Natural killer cell (primary cell): ENCODE results near the gene RASGEF1C. TPM values are rescaled to one million over a fixed set of nuclear protein-coding genes. Genes with fewer than 3 reads are reported as not detected.

ENCODE experiments used
- ATAC-seq, 3 donors: fragments of 150-1000 bp in 2 of 3; fragments of 200-7000 bp in 1 of 3; cut with Tn5 transposase; 1 replicate in 1 of 3; 2 replicates in 2 of 3; pipeline ENCODE4 v1.10.0; 2021; ENCODE audit warnings: mild to moderate bottlenecking in 2 of 3, moderate library complexity in 2 of 3
- DNase-seq, 2 donors: peaks; one replicate each; pipeline versions ENCODE4 v3.0.0 to v3.0.0-alpha.2; 2013 to 2021; ENCODE audit warnings: mixed read lengths in 1 of 2
- H3K27ac ChIP-seq: one replicate; pipeline ENCODE4 v1.5.1; 2013; ENCODE audit warnings: mild to moderate bottlenecking, low read length
- H3K27me3 ChIP-seq: one replicate; pipeline ENCODE4 v1.6.1; 2013; ENCODE audit warnings: low read length; ENCODE audit not compliant: control insufficient read depth, insufficient read depth
- H3K36me3 ChIP-seq: one replicate; pipeline ENCODE4 v1.6.1; 2013; ENCODE audit warnings: low read length; ENCODE audit not compliant: control insufficient read depth, insufficient read depth
- H3K4me1 ChIP-seq: one replicate; pipeline ENCODE4 v1.6.1; 2013; ENCODE audit warnings: low read length; ENCODE audit not compliant: control insufficient read depth, insufficient read depth
- H3K4me3 ChIP-seq: one replicate; pipeline ENCODE4 v1.5.1; 2013; ENCODE audit warnings: low read length
- H3K9me3 ChIP-seq: one replicate; pipeline ENCODE4 v1.6.1; 2013; ENCODE audit warnings: low read length; ENCODE audit not compliant: control insufficient read depth, insufficient read depth
- H3K27ac Mint-ChIP-seq, 2 donors: one replicate each; pipeline ENCODE4 v1.8.0; 2022; ENCODE audit warnings: mild to moderate bottlenecking in 2 of 2, mixed read lengths in 2 of 2, moderate library complexity in 1 of 2
- H3K27me3 Mint-ChIP-seq, 2 donors: one replicate each; pipeline ENCODE4 v1.8.0; 2022; ENCODE audit warnings: low read depth in 2 of 2, mixed read lengths in 2 of 2
- H3K36me3 Mint-ChIP-seq: one replicate; pipeline ENCODE4 v1.8.0; 2022; ENCODE audit warnings: mixed read lengths
- H3K4me1 Mint-ChIP-seq, 2 donors: one replicate each; pipeline ENCODE4 v1.8.0; 2022; ENCODE audit warnings: mixed read lengths in 2 of 2
- H3K4me3 Mint-ChIP-seq: one replicate; pipeline ENCODE4 v1.8.0; 2022; ENCODE audit warnings: mild to moderate bottlenecking, moderate library complexity, mixed read lengths
- H3K9me3 Mint-ChIP-seq, 2 donors: one replicate each; pipeline ENCODE4 v1.8.0; 2022; ENCODE audit warnings: mixed read lengths in 2 of 2
- CTCF ChIP-seq: fragments of 200-600 bp; IDR thresholded peaks from one replicate; pipeline ENCODE4 v1.8.0; 2022; ENCODE audit warnings: antibody characterized with exemption
- WGBS: methylation state at CpG from one replicate; pipeline ENCODE4 v1.1.7; 2013; ENCODE audit warnings: missing lambda C conversion rate; ENCODE audit not compliant: insufficient coverage; 5-methylcytosine and 5-hydroxymethylcytosine counted together
- intact Hi-C: fragments of 100-400 bp; cut with micrococcal nuclease; formaldehyde crosslinking; loops from one replicate; pipeline ENCODE4 v1.14.2; 2022
- total RNA-seq, 4 donors: library from RNA; stranded (reverse); fragments of 120-200 nt in 1 of 4; gene quantifications; one replicate each; pipeline versions ENCODE4 v1.2.3 to v1.2.4, GENCODE V29; 2013 to 2022

RASGEF1C gene
- total RNA-seq, 3 donors from 2014 or later (not counting 1 experiment from before 2014, with no cell fraction given) = not detected

DNA sequence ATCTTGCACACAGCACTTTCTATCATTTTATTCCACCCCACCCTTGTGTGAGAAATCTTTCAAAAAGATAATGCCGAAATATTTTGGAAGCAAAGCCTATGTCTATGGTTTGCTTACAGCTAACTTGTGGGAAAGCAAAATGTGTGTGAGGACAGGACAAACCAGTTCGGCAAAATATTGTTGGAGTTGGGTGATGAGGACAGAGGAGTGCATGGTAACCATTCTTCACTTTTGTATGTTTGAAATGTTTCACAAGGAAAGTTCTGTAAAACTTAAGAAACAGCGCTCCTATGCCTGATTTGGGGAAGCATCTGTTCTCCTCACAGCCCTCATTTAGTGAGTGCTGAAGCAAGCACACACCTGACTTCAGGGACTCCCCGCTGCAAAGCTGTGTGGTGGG lies 75.5 kb downstream of the RASGEF1C start:
- ATAC-seq (no peak), DNase-seq (no peak)
- no peaks in the 10 kb centered on the region for H3K9me3 Mint-ChIP-seq
- no peak for TF ChIP-seq CTCF
- no peak overlapping the region for H3K27ac ChIP-seq
- no peak overlapping the region for H3K27ac Mint-ChIP-seq
- H3K27me3 Mint-ChIP-seq = no peaks in the 10 kb centered on the region
- peaks cover 14% of the 10 kb centered on the region for H3K4me1 ChIP-seq
- no peaks in the 10 kb centered on the region for H3K27me3 ChIP-seq
- H3K36me3 Mint-ChIP-seq = no peaks in the 10 kb centered on the region
- intact Hi-C loops = no loop called here
- no peak overlapping the region for H3K4me3 ChIP-seq
- no peaks in the 10 kb centered on the region for H3K36me3 ChIP-seq
- no peaks in the 10 kb centered on the region for H3K9me3 ChIP-seq
- peaks cover 10 to 18% of the 10 kb centered on the region in 2 donors for H3K4me1 Mint-ChIP-seq
- WGBS = 96% methylated on average over 4 of the region's 4 CpGs
- H3K4me3 Mint-ChIP-seq = no peak overlapping the region

DNA sequence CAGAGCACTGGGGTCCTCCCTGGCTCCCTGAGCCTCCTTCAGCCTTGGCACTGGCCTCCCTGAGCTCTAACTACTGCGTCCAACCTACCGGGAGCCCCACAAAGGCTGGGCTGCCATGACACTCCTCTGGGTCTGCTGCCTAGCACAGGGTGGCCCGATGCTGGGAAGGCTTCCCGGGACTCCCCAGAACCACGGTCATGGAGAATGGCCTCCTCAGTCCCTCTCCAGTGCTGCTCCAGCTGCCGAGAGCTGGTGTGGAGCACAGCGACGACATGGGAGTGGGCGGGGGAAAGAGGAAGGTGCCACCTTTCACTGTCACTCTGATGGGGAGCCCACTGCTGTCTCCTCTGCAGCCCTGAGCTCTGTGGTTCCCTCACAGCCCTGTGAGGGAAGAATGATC lies 76.0 kb downstream of the RASGEF1C start:
- H3K27ac ChIP-seq = no peak overlapping the region
- no peak overlapping the region for H3K4me3 ChIP-seq
- Mint-ChIP-seq H3K4me1 (peaks cover 10 to 18% of the 10 kb centered on the region in 2 donors), H3K27ac (no peak overlapping the region), H3K4me3 (no peak overlapping the region), H3K27me3 (no peaks in the 10 kb centered on the region), H3K36me3 (no peaks in the 10 kb centered on the region), H3K9me3 (no peaks in the 10 kb centered on the region)
- intact Hi-C loops = no loop called here
- peak in 1 of 2 donors; percentile 9 for DNase-seq
- no peaks in the 10 kb centered on the region for H3K36me3 ChIP-seq
- no peaks in the 10 kb centered on the region for H3K27me3 ChIP-seq
- no peak for TF ChIP-seq CTCF
- H3K4me1 ChIP-seq = peaks cover 14% of the 10 kb centered on the region
- 83% methylated on average over 9 of the region's 9 CpGs for WGBS
- no peak for ATAC-seq
- no peaks in the 10 kb centered on the region for H3K9me3 ChIP-seq

DNA sequence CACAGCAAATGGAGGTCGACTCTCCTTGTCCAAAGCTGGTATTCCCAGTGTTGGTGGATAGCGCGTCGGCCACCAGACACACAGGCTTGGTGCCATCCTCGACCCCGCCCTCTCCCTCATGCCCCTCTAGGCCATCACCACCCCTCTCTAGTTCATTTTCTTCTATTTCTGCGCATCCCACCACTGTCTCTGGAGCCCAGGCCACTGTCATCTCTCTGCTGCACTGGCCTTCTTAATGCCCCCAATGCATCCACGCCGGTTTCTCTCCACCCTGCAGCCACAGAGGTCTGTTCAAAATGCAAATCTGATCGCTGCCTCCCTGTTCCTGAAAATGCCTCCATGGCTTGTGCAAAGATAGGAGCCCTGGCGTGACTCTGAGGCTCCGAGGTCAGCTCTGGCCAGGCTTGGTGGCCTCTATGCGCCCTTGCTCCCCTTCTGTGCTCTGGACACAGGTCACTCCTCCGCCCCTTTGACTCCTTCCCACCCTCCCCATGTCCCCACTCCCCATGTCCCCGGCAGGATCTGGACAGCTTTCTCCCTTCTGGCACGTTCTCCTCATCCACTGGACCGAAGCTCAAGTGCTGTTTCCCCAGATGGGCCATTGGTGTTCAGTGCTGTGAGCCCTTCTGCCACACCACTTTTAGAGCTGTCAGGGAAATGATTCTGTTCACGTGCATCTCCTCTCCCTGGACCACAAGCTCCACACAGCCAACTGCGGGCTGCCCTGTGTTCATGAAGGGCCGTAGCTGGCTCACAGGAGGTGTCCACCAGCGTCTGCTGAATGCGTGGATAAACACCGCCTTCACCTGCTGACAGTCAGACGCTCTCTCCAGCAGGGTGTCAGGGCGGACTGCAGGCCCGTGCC lies 77.9 kb downstream of the RASGEF1C start:
- no peak for TF ChIP-seq CTCF
- no peaks in the 10 kb centered on the region for H3K9me3 Mint-ChIP-seq
- H3K27me3 Mint-ChIP-seq = peaks cover 6 to 7% of the 10 kb centered on the region in 2 donors
- Histone ChIP-seq H3K36me3 (no peaks in the 10 kb centered on the region), H3K4me3 (no peak overlapping the region), H3K27ac (no peak overlapping the region), H3K27me3 (no peaks in the 10 kb centered on the region), H3K4me1 (peaks cover 17% of the 10 kb centered on the region), H3K9me3 (no peaks in the 10 kb centered on the region)
- no peak overlapping the region for H3K4me3 Mint-ChIP-seq
- intact Hi-C loops = no loop called here
- H3K36me3 Mint-ChIP-seq = no peaks in the 10 kb centered on the region
- WGBS = 88% methylated on average over 26 of the region's 26 CpGs
- ATAC-seq (no peak), DNase-seq (peak in 1 of 2 donors; percentile 4)
- peaks cover 10 to 18% of the 10 kb centered on the region in 2 donors for H3K4me1 Mint-ChIP-seq
- no peak overlapping the region for H3K27ac Mint-ChIP-seq
